DMS79 (cell line): Measurements from ENCODE around the gene PHLDA3.

ENCODE experiments used
- DNase-seq: peaks from one replicate; lab custom pipeline; 2025; lab: John Stamatoyannopoulos, UW

Gene PHLDA3

GRCh38 chr1:201429736-201430501 lies 39.1 kb downstream of the PHLDA3 start:
- DNase-seq, result no peak

- DNase-seq, result no peak
Observed at GRCh38 chr1:201427963-201428362, 41.0 kb downstream of the PHLDA3 start.

- no peak for DNase-seq
Observed at GRCh38 chr1:201426479-201427310, 42.3 kb downstream of the PHLDA3 start.

GRCh38 chr1:201424146-201424545 lies 44.8 kb downstream of the PHLDA3 start:
- no peak for DNase-seq

- DNase-seq, result no peak
Observed at GRCh38 chr1:201423655-201424054, 45.3 kb downstream of the PHLDA3 start.

- DNase-seq, result no peak
Observed at GRCh38 chr1:201422436-201423030, 46.5 kb downstream of the PHLDA3 start.

- DNase-seq, result no peak
Observed at GRCh38 chr1:201422026-201422425, 47.0 kb downstream of the PHLDA3 start.

- DNase-seq, result no peak
Observed at GRCh38 chr1:201421041-201421440, 47.9 kb downstream of the PHLDA3 start.

- DNase-seq, result no peak
Observed at GRCh38 chr1:201420608-201421002, 48.4 kb downstream of the PHLDA3 start.

- DNase-seq, result no peak
Observed at GRCh38 chr1:201419746-201420607, 49.0 kb downstream of the PHLDA3 start.

GRCh38 chr1:201419256-201419655 lies 49.7 kb downstream of the PHLDA3 start:
- DNase-seq, result no peak

- no peak for DNase-seq
Observed at GRCh38 chr1:201418461-201418860, 50.5 kb downstream of the PHLDA3 start.
